LNCAP (cell line): ENCODE results near the gene LRRC41.

ENCODE experiments used
- TF ChIP-seq, protein P1 (sequence below): fragments of 450-650 bp; IDR thresholded peaks from 2 replicates; pipeline ENCODE4 v1.5.1; 2017; ENCODE audit warnings: mild to moderate bottlenecking

LRRC41 gene

DNA sequence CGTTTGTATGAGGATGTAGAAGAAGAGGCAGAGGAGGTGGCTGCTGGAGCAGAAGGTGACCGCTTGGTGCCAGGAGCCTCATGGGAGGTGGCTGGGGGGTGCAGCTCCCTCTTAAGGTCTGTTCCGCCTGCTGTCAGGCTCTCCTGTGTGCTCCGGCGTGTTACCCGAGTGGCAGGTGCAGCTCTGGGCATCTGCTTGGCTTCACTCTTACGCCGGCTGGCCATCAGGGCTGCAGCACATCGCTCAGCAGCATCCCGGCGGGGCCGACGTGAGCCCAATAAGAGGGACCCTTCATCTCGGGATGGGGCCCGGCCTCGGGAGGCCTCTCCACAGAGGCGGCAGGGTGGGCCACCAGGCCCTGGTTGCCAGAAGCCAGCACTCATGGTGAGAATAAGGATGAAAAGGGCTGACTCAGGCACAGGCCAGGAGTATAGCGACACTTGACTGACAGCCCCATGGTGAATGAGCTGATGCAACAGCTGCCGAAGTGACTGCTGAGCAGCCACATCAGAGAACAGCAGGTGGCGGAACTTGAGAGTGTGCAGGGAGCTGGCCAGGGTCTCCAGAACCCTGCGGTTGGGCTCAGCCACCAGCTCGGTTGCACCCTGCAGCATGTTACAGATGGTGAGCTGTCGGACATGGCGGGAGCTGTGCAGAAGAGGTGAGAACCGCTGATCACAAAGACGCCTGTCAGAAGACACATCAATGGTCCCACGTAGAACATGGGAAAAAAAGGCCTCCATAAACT is 17.5 kb downstream of the LRRC41 start:
- TF ChIP-seq, protein P1, sequence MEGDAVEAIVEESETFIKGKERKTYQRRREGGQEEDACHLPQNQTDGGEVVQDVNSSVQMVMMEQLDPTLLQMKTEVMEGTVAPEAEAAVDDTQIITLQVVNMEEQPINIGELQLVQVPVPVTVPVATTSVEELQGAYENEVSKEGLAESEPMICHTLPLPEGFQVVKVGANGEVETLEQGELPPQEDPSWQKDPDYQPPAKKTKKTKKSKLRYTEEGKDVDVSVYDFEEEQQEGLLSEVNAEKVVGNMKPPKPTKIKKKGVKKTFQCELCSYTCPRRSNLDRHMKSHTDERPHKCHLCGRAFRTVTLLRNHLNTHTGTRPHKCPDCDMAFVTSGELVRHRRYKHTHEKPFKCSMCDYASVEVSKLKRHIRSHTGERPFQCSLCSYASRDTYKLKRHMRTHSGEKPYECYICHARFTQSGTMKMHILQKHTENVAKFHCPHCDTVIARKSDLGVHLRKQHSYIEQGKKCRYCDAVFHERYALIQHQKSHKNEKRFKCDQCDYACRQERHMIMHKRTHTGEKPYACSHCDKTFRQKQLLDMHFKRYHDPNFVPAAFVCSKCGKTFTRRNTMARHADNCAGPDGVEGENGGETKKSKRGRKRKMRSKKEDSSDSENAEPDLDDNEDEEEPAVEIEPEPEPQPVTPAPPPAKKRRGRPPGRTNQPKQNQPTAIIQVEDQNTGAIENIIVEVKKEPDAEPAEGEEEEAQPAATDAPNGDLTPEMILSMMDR: no peak

DNA sequence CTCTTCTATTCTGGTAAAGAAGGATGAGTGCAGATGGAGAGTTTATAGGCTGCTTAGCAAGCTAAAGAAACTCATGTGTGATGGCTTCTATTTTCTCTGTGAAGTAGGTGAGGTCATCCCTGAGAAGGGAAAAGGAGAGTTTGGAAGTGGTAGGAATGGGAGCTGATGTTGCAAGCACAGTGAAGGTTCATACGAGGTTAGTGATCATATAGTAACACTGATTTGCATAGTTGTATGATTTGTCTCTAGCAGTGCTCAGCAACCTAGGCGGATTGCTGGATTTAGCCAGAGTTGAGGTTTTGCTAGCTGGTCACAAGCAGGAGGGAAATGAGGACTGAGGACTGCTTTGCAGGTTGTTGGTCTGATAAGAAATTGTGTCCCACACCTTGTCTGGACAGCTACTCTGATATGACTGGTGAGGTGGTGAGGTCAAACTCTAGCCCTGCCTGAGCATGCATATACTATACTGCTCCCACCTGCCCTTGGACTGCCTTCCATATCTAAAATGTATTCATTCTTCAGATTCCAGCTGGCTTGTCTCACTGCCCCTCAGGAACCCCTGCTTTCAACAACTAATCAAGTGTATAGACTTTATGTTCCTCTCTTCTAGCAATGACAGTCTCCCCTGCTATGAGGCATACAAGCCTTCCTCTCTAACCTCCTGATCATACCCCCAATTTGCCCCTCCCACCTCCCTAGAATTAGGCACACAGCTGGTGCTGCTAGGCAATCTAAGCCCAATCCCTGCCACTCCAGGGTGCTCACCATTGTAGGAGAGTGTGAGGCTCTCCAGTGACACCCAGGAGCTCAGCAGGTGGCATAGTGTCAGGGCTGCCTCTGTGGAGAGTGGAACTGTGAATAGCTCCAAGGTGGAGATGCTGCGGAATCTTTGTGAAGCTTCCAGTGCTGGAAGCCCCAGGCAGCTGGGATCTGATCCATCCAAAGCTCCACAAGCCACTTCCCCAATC is 18.5 kb downstream of the LRRC41 start:
- TF ChIP-seq, protein P1: no peak

DNA sequence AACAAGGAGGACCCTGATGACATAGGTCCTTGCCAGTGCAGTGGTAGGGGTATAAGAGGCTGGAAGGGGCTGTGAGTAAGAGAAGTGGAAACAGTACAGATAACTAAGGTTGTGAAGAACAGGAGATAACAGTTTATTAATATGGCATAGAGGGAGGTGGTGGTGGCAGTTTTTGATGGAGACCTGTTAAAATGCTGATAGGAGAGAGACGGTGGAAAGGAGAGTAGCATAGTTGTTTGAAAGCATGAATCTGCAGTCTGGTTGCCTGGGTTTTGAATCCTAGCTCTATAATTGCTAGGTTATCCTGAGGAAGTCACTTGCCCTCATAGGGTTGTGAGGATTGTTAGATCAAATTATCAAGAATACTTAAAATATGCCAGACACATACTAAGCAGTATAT is 19.4 kb downstream of the LRRC41 start:
- TF ChIP-seq, protein P1: no peak

DNA sequence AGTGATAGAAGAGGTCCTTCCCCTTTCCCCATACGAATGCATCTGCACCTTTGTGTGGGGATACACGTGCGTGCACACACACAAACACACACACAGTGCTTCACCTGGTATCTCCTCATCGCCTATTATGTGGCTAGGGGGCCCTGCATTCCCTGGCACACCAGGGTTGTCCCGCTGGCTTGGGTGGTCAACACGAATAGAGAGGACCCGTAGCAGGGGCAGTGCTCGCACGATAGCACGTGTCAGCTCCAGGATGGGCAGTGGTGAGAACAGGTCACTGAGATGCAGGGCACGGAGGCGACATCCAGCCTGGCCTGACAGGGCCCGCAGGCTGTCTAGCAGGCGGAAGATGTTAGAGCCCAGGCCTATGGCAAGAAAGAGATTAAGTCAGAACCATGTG is 22.4 kb downstream of the LRRC41 start:
- TF ChIP-seq, protein P1: no peak

DNA sequence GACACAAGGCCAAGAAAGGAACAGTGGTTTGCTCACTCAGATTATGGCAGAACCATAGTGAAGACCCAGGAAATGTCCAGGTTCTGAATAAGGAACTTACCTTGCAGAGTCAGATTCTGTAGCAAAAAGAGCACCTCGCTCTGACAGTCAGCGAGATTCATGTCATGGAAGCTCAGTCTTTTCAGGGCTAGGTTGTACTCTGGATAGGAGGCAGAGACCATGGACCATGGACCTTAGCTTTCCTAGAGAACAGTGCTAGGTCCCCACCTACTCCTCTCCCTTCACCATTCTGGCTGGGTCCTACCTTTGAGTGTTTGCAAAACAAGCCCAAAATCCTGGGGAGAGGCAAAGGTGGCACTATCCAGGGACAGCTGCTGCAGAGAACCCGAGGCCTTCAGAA is 23.3 kb downstream of the LRRC41 start:
- TF ChIP-seq, protein P1: no peak

DNA sequence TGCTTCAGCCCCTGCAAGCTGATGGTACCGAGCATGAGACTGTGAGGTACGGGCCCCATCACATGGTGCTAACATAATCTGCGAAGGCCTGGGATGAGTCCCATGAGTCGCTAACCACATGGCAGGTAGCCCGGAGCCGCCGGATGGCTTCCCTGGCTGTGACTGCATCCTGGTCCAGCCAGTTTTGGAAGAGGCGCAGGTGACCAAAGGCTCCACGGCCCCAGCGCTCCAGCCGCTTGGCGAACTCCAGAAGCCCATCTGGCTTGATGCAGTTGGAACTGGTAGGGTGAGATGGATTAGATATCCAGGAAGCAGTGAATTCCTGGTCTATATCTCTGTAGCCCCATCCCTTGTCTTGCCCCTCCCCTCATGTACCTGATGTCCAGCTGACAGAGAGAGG is 24.6 kb downstream of the LRRC41 start:
- TF ChIP-seq, protein P1: no peak

DNA sequence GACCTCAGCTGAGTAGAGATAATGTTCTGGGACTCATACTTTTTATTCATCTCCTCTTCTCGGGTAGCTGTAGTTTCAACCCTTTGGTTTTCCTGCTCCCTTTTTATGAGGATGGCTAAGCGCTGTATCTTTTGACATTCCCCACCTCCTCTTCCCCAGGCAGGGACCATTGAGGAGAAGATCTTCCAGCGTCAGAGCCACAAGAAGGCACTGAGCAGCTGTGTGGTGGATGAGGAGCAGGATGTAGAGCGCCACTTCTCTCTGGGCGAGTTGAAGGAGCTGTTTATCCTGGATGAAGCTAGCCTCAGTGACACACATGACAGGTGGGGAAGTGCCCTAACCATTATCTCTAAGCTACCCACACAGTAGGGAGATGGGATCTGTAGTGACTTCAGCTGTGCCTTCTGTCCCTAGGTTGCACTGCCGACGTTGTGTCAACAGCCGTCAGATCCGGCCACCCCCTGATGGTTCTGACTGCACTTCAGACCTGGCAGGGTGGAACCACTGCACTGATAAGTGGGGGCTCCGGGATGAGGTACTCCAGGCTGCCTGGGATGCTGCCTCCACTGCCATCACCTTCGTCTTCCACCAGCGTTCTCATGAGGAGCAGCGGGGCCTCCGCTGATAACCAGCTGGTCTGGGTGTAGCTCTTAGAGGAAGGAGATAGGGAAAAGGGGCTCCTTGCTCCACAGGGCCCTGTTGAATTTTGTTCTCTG is 25.6 kb downstream of the LRRC41 start:
- TF ChIP-seq, protein P1: no peak
